Gastroesophageal sphincter (tissue), 3 donors: Measurements from ENCODE around the gene CEP72.

Experiments used
- EP300 ChIP-seq: sonication (generic); formaldehyde crosslinking; IDR thresholded peaks from one replicate; pipeline ENCODE4 v1.6.1; 2017; ENCODE audit warnings: antibody characterized with exemption, mild to moderate bottlenecking
- POLR2A ChIP-seq, 2 donors: fragments of 450-650 bp; IDR thresholded peaks; one replicate each; pipeline ENCODE4 v1.6.1; 2017; ENCODE audit warnings: antibody characterized with exemption in 2 of 2, mild to moderate bottlenecking in 2 of 2, moderate library complexity in 1 of 2
- TF ChIP-seq, protein P1 (sequence below), 4 experiments: fragments of 200-600 bp in 2 of 4; fragments of 450-650 bp in 2 of 4; sonication (generic) in 1 of 4; IDR thresholded peaks; one replicate each; pipeline ENCODE4 v1.5.1; 2017 to 2019; ENCODE audit warnings: antibody characterized with exemption in 4 of 4, mild to moderate bottlenecking in 2 of 4, moderate library complexity in 2 of 4

DNA sequence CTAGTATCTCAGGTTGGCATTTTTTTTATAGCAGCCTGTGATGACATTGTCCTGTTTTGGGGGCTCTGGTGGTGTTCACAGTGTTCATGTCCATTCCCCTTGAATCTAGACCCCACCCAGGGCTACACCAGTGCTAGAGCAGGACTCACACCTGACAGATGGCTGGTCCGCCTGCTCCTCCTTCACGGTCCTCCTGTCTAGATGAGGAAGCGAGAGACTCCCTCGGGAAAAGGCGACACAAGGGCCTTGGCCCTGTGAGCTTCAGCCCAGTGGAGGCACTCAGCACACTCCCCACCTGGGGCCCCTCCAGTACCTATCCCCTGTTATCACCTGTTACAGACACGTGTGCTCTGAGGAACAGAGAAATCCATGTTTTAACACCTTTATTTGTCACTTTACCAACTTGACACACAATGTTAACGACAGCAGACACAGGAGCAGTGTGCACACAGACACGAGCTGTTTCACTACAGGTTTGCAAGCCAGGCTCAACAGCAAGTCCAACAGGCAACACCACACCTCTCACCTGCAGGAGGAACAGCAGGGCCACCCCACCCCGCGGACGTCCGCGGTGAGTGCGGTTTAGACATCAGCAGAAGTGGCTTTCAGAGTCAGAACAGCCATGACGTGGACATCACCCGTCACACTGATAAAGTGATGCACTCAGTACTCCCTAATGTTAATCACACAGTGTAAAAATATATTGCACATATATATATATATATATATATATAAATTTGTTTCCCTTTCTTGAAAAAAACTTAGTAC is 47.5 kb downstream of the CEP72 start:
- no peak for TF ChIP-seq EP300
- TF ChIP-seq, protein P1, sequence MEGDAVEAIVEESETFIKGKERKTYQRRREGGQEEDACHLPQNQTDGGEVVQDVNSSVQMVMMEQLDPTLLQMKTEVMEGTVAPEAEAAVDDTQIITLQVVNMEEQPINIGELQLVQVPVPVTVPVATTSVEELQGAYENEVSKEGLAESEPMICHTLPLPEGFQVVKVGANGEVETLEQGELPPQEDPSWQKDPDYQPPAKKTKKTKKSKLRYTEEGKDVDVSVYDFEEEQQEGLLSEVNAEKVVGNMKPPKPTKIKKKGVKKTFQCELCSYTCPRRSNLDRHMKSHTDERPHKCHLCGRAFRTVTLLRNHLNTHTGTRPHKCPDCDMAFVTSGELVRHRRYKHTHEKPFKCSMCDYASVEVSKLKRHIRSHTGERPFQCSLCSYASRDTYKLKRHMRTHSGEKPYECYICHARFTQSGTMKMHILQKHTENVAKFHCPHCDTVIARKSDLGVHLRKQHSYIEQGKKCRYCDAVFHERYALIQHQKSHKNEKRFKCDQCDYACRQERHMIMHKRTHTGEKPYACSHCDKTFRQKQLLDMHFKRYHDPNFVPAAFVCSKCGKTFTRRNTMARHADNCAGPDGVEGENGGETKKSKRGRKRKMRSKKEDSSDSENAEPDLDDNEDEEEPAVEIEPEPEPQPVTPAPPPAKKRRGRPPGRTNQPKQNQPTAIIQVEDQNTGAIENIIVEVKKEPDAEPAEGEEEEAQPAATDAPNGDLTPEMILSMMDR (IDR thresholded peaks at IDR 0.05), result no peak
- TF ChIP-seq POLR2A (IDR thresholded peaks at IDR 0.05), result no peak
